Spleen (tissue), 7 donors: ENCODE data around the gene PPP1CB.

ENCODE experiments used
- POLR2A ChIP-seq, 3 donors: fragments of 450-650 bp; IDR thresholded peaks; one replicate each; pipeline ENCODE4 v1.5.1; 2017; ENCODE audit warnings: antibody characterized with exemption in 3 of 3, mild to moderate bottlenecking in 1 of 3
- TF ChIP-seq, protein P1 (sequence below), 11 experiments: fragments of 200-600 bp in 7 of 11; fragments of 450-650 bp in 4 of 11; sonication (generic) in 4 of 11; IDR thresholded peaks in 8 of 11; conservative IDR thresholded peaks in 3 of 11; 1 replicate in 7 of 11; 2 replicates in 4 of 11; pipeline versions ENCODE4 v1.4.0 to v1.8.0; 2016 to 2021; ENCODE audit warnings: antibody characterized with exemption in 11 of 11, inconsistent platforms in 4 of 11, mild to moderate bottlenecking in 1 of 11
- donor health status: DM: no; HTN: no; CAD: no; lungs with moderate emphysema.
- donor health status: DM: no; HTN: no; CAD: no.
- donor health status: DM: no; HTN: no; CAD: no.

DNA sequence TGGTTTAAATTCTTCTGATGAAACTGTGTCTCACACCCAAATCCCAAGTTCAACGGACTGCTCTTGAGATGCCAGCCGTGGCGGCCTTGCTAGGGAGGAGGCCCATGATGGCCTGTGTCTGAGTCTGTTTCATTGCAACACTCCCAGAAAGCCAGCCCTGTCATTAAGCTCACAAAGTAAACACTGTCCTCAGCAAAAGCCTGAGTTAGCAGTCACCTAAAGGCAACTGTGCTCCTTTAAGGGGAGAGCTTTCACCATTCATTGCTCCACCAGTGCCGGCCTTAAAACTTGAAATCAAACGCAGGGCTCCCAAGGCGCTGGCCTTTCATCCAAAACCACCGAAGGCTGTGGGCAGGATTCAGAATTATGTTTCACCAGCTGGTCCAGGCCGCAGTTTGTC, 42.5 kb upstream of the PPP1CB start:
- TF ChIP-seq POLR2A (IDR thresholded peaks at IDR 0.05) = no peak
- TF ChIP-seq, protein P1, sequence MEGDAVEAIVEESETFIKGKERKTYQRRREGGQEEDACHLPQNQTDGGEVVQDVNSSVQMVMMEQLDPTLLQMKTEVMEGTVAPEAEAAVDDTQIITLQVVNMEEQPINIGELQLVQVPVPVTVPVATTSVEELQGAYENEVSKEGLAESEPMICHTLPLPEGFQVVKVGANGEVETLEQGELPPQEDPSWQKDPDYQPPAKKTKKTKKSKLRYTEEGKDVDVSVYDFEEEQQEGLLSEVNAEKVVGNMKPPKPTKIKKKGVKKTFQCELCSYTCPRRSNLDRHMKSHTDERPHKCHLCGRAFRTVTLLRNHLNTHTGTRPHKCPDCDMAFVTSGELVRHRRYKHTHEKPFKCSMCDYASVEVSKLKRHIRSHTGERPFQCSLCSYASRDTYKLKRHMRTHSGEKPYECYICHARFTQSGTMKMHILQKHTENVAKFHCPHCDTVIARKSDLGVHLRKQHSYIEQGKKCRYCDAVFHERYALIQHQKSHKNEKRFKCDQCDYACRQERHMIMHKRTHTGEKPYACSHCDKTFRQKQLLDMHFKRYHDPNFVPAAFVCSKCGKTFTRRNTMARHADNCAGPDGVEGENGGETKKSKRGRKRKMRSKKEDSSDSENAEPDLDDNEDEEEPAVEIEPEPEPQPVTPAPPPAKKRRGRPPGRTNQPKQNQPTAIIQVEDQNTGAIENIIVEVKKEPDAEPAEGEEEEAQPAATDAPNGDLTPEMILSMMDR (IDR thresholded peaks at IDR 0.05 in 8 of 11, conservative IDR thresholded peaks at IDR 0.05 in 3 of 11) = no peak
